ACC112 (cell line): ENCODE results near the gene TRPC4AP.

Experiments used
- H2AFZ ChIP-seq: fragments of 200-600 bp; sonication (generic); one replicate; pipeline ENCODE4 v1.6.0; 2017; ENCODE audit warnings: antibody characterized with exemption, low read length; ENCODE audit not compliant: unreplicated experiment
- H3K27ac ChIP-seq: fragments of 200-600 bp; sonication (generic); 2 replicates; pipeline ENCODE4 v1.5.1; 2014; ENCODE audit warnings: low read depth, mild to moderate bottlenecking, antibody characterized with exemption, low read length, moderate library complexity
- H3K27me3 ChIP-seq: fragments of 200-600 bp; sonication (generic); 2 replicates; pipeline ENCODE4 v1.6.1; 2014; ENCODE audit warnings: mild to moderate bottlenecking, antibody characterized with exemption, low read length, moderate library complexity, mixed read lengths; ENCODE audit not compliant: insufficient read depth
- H3K36me3 ChIP-seq: fragments of 200-600 bp; sonication (generic); 2 replicates; pipeline ENCODE4 v1.6.1; 2016; ENCODE audit warnings: mild to moderate bottlenecking, antibody characterized with exemption, low read length, moderate library complexity, mixed read lengths; ENCODE audit not compliant: insufficient read depth
- H3K4me1 ChIP-seq: fragments of 200-600 bp; sonication (generic); one replicate; pipeline ENCODE4 v1.6.1; 2016; ENCODE audit warnings: low read length, mixed read lengths; ENCODE audit not compliant: insufficient read depth, unreplicated experiment, control insufficient read depth
- H3K4me3 ChIP-seq: fragments of 200-600 bp; sonication (generic); 2 replicates; pipeline ENCODE4 v1.5.1; 2014; ENCODE audit warnings: mild to moderate bottlenecking, low read depth, low read length
- H3K79me2 ChIP-seq: fragments of 200-600 bp; sonication (generic); one replicate; pipeline ENCODE4 v1.6.0; 2016; ENCODE audit warnings: low read length; ENCODE audit not compliant: control insufficient read depth, unreplicated experiment, insufficient read depth

Gene TRPC4AP, protein sequence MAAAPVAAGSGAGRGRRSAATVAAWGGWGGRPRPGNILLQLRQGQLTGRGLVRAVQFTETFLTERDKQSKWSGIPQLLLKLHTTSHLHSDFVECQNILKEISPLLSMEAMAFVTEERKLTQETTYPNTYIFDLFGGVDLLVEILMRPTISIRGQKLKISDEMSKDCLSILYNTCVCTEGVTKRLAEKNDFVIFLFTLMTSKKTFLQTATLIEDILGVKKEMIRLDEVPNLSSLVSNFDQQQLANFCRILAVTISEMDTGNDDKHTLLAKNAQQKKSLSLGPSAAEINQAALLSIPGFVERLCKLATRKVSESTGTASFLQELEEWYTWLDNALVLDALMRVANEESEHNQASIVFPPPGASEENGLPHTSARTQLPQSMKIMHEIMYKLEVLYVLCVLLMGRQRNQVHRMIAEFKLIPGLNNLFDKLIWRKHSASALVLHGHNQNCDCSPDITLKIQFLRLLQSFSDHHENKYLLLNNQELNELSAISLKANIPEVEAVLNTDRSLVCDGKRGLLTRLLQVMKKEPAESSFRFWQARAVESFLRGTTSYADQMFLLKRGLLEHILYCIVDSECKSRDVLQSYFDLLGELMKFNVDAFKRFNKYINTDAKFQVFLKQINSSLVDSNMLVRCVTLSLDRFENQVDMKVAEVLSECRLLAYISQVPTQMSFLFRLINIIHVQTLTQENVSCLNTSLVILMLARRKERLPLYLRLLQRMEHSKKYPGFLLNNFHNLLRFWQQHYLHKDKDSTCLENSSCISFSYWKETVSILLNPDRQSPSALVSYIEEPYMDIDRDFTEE

DNA sequence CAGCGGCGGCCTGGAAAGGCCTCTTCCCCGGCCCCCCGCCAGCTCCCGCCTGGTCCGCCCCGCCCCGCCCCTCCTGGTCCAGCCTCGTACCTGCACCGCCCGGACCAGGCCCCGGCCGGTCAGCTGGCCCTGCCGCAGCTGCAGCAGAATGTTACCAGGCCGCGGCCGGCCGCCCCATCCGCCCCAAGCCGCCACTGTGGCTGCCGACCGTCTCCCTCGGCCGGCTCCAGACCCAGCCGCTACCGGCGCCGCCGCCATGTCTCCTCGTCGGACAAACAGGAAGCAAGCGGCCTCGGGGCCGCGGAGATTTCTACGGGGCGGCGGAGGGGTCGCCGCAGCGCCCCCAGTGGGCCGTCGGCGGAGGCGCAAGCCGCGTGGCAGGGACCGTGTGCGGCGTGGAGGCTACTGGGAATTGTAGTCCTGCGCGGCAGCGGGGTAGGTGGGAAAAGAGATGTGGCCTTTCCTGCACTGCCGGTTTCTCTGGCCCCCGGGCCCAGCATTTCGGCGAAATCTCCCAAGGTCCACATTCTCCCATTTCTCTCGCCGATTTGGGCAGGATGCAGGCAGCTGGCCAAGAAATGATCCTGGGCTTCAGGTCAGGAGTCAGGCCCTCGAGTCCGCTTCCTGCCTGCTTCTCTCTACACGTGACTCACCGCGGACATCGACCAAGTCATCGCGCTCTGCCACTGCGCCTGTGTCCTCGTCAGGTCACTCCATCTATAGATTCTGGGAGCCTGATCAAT lies at the start of gene TRPC4AP:
TRPC4AP (minus strand) TSS at position 284 of the 743 bp plus-strand sequence; CDS start at position 258, 26 bp downstream.
- H3K4me3 ChIP-seq = peak within 1 kb of the TSS; percentile 83
- H3K36me3 ChIP-seq = no peaks in the 10 kb centered on the region
- H3K4me1 ChIP-seq = peaks cover 39% of the 10 kb centered on the region
- H2AFZ ChIP-seq = peak within 1 kb of the TSS; percentile 80
- peak within 1 kb of the TSS; percentile 87 for H3K27ac ChIP-seq
- peaks cover 47% of the 10 kb centered on the region for H3K79me2 ChIP-seq
- no peaks in the 10 kb centered on the region for H3K27me3 ChIP-seq

- peaks cover 35% of the 10 kb centered on the region for H3K4me1 ChIP-seq
- peak overlapping the region; percentile 66 for H3K27ac ChIP-seq
- peaks cover 10% of the 10 kb centered on the region; the same call in 1 of the 2 replicates for H3K36me3 ChIP-seq
- no peak overlapping the region for H2AFZ ChIP-seq
- no peaks in the 10 kb centered on the region for H3K79me2 ChIP-seq
- H3K4me3 ChIP-seq = no peak overlapping the region
- H3K27me3 ChIP-seq = no peaks in the 10 kb centered on the region
Observed at GRCh38 chr20:35135867-35136586, 43.4 kb upstream of the TRPC4AP start.

DNA sequence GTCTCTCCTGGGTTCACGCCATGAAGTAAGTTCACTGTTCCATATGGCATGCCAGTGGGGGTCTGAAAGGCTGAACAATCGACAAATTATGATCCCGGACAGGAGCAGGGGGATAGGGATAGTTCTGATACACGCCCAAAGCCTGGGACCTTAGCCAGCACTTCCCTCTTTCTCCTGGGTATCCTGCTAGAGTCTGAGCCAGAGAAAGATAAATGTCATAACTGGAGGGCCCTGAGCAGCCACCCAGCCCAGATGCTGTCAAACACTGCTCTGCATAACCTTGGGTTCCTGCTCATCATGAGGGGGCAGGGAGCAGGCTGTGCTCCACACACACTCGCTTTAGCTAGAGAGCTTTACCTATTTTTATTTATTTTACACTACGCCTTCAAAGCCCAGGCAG lies 42.3 kb upstream of the TRPC4AP start:
- H3K79me2 ChIP-seq = no peaks in the 10 kb centered on the region
- no peak overlapping the region for H3K4me3 ChIP-seq
- peak overlapping the region; percentile 4 for H2AFZ ChIP-seq
- H3K36me3 ChIP-seq = peaks cover 10% of the 10 kb centered on the region; the same call in 1 of the 2 replicates
- peaks cover 38% of the 10 kb centered on the region for H3K4me1 ChIP-seq
- H3K27me3 ChIP-seq = no peaks in the 10 kb centered on the region
- peak overlapping the region; percentile 66 for H3K27ac ChIP-seq

DNA sequence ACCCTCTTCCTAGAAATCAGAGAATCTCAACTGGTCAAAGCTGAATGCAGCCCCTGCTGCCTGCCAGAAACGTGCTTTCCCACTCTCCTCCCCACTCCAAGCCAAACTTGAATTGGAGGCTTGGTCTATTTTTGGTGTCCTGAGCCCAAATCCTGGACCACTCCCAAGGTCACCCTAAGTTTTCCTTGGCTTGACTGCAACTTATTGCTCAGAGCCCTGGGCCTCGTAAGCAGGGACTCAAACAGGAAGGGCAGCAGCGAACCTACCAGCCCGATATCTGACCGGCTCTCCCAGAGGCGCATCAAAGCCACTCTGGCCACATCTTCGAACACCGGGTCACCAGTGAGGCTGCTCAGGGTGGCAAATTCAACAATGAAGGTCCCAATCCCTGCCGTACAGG lies 41.9 kb upstream of the TRPC4AP start:
- Histone ChIP-seq H3K27me3 (no peaks in the 10 kb centered on the region), H3K4me3 (no peak overlapping the region), H3K36me3 (peaks cover 10% of the 10 kb centered on the region; the same call in 1 of the 2 replicates), H3K4me1 (peaks cover 41% of the 10 kb centered on the region), H2AFZ (peak overlapping the region; percentile 4), H3K27ac (peak overlapping the region; percentile 66), H3K79me2 (no peaks in the 10 kb centered on the region)

DNA sequence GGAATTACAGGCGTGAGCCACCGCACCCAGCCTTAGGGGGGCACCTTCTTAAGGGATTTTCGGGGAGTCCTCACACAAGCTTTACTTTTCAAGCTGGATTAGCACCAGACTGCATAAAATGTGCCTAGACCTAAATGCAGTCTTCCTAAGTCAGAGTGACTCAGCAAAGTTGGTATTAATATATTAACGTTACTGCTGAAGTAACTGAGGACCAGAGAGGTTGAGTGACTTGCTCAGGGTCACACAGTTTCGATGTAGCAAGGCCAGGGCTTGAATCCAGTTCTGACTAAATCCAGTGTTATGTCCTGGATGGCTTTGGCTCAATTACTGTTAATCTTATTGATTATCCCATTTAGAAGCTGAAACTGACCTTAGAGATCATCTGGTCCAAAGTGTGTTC lies 41.1 kb upstream of the TRPC4AP start:
- peak overlapping the region; percentile 66 for H3K27ac ChIP-seq
- peaks cover 10% of the 10 kb centered on the region; the same call in 1 of the 2 replicates for H3K36me3 ChIP-seq
- no peak overlapping the region for H2AFZ ChIP-seq
- H3K4me1 ChIP-seq = peaks cover 46% of the 10 kb centered on the region
- H3K79me2 ChIP-seq = no peaks in the 10 kb centered on the region
- H3K27me3 ChIP-seq = no peaks in the 10 kb centered on the region
- H3K4me3 ChIP-seq = no peak overlapping the region

DNA sequence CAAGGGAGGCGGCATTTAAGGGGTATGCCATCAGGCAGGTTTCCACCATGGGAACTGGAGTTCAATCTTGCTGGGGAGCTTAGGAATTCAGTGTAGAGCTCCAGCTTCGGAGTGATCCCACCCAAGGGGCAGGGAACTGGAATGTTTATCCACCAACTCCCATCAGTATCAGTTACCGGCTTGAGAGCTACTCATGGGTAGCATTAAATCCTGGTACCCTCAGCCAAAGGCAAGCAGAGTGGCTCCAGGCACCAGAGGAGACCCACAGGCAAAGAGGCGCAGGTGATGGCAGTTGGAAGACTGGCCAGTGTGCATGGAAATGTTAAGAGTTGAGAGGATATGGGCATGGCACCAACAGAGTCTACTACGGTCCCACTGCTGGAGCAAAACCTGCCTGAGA lies 40.4 kb upstream of the TRPC4AP start:
- Histone ChIP-seq H3K27ac (peak overlapping the region; percentile 66; the same call in 1 of the 2 replicates), H2AFZ (no peak overlapping the region), H3K4me3 (no peak overlapping the region), H3K4me1 (peaks cover 46% of the 10 kb centered on the region), H3K36me3 (peaks cover 9% of the 10 kb centered on the region; the same call in 1 of the 2 replicates), H3K79me2 (no peaks in the 10 kb centered on the region), H3K27me3 (no peaks in the 10 kb centered on the region)

GRCh38 chr20:35131934-35132333 lies 39.3 kb upstream of the TRPC4AP start:
- Histone ChIP-seq H3K27ac (no peak overlapping the region), H3K27me3 (no peaks in the 10 kb centered on the region), H3K4me3 (no peak overlapping the region), H2AFZ (no peak overlapping the region), H3K79me2 (no peaks in the 10 kb centered on the region), H3K4me1 (peaks cover 45% of the 10 kb centered on the region), H3K36me3 (peaks cover 4% of the 10 kb centered on the region; the same call in 1 of the 2 replicates)

DNA sequence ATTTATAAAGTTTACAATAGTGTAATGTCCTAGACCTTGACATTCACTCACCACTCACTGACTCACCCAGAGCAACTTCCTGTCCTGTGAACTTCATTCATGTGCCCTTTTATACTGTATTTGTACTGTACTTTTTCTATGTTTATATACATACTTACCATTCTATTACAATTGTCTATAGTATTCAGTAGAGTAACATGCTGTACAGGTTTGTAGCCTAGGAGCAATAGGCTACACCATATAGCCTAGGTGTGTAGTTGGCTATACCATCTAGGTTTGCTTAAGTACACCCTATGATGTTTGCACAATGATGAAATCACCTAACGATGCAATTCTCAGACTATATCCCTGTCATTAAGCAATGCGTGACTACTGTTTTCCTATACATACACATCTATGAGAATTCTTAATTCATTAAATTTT lies 37.1 kb upstream of the TRPC4AP start:
- no peaks in the 10 kb centered on the region for H3K27me3 ChIP-seq
- H3K79me2 ChIP-seq = no peaks in the 10 kb centered on the region
- peaks cover 22% of the 10 kb centered on the region for H3K4me1 ChIP-seq
- no peak overlapping the region for H3K4me3 ChIP-seq
- H3K36me3 ChIP-seq = peaks cover 4% of the 10 kb centered on the region; the same call in 1 of the 2 replicates
- no peak overlapping the region for H2AFZ ChIP-seq
- H3K27ac ChIP-seq = peak overlapping the region; percentile 7; the same call in 1 of the 2 replicates

GRCh38 chr20:35125753-35126152 lies 33.1 kb upstream of the TRPC4AP start:
- Histone ChIP-seq H3K4me3 (no peak overlapping the region), H3K36me3 (peaks cover 4% of the 10 kb centered on the region; the same call in 1 of the 2 replicates), H3K79me2 (no peaks in the 10 kb centered on the region), H3K27me3 (no peaks in the 10 kb centered on the region), H3K27ac (no peak overlapping the region), H3K4me1 (peaks cover 11% of the 10 kb centered on the region), H2AFZ (no peak overlapping the region)
